HUES48 (cell line): ENCODE data around the gene PSMB10.

ENCODE experiments used
- H3K27ac ChIP-seq: one replicate; pipeline ENCODE4 v1.7.0; 2013; ENCODE audit warnings: low read depth, low read length, inconsistent platforms
- H3K27me3 ChIP-seq: 2 replicates; pipeline ENCODE4 v1.6.1; 2013; ENCODE audit warnings: mild to moderate bottlenecking, low read length; ENCODE audit not compliant: control insufficient read depth, insufficient read depth
- H3K36me3 ChIP-seq: 2 replicates; pipeline ENCODE4 v1.6.1; 2013; ENCODE audit warnings: low read length; ENCODE audit not compliant: control insufficient read depth, insufficient read depth
- H3K4me1 ChIP-seq: 2 replicates; pipeline ENCODE4 v1.6.1; 2013; ENCODE audit warnings: mild to moderate bottlenecking, low read length; ENCODE audit not compliant: control insufficient read depth, insufficient read depth
- H3K4me3 ChIP-seq: 2 replicates; pipeline ENCODE4 v1.5.1; 2013; ENCODE audit warnings: mild to moderate bottlenecking, low read depth, low read length
- H3K9ac ChIP-seq: 2 replicates; pipeline ENCODE4 v1.6.1; 2013; ENCODE audit warnings: mild to moderate bottlenecking, low read depth, low read length, moderate library complexity
- H3K9me3 ChIP-seq: 2 replicates; pipeline ENCODE4 v1.6.1; 2013; ENCODE audit warnings: low read length; ENCODE audit not compliant: control insufficient read depth, insufficient read depth

Gene PSMB10

DNA sequence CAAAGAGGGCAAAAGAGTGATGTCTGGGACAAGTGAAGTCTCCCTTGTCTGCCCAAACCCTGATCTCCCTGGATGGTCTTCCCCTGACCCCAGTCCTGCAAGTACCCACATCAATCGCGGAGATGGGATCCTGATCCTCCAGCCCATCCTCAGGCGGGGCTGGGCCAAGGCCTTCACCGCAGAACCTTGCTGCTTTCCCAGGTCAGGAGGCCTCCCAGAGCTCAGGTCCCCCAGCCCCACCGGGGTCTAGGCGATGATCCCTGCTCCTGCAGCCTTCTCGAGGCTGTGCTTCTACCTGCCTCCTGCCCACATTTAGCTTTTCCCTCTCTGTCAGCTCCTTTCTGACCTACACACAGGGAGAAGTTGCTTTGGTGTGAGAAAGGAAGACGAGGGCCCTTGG is 25.5 kb upstream of the PSMB10 start:
- H3K9ac ChIP-seq = no peak overlapping the region
- H3K4me1 ChIP-seq = peaks cover 8% of the 10 kb centered on the region
- H3K36me3 ChIP-seq = peaks cover 62% of the 10 kb centered on the region
- no peak overlapping the region for H3K27ac ChIP-seq
- H3K27me3 ChIP-seq = no peaks in the 10 kb centered on the region
- no peaks in the 10 kb centered on the region for H3K9me3 ChIP-seq
- H3K4me3 ChIP-seq = no peak overlapping the region

DNA sequence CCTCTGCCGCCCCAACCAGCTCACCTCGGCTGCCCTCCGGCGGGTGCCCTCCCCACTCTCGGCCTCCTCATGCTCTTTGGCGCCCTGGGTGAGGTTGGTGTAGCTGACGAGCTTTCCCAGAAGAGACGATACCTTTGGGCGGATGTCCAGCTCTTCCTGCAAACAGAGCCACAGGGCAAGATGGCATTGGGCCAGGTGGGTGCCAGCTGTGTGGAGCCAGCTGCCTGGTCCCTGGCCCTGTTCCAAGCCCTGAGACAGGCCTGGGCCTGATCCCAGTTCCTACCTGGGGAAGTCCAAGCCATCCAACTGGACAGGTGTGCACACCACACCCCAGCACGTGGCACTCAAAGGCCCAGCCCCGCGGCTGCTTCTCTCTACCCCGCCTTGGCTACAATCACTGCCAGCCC is 24.9 kb upstream of the PSMB10 start:
- Histone ChIP-seq H3K9me3 (no peaks in the 10 kb centered on the region), H3K27ac (no peak overlapping the region), H3K36me3 (peaks cover 64% of the 10 kb centered on the region), H3K4me1 (peaks cover 2% of the 10 kb centered on the region), H3K4me3 (no peak overlapping the region), H3K27me3 (no peaks in the 10 kb centered on the region), H3K9ac (no peak overlapping the region)

DNA sequence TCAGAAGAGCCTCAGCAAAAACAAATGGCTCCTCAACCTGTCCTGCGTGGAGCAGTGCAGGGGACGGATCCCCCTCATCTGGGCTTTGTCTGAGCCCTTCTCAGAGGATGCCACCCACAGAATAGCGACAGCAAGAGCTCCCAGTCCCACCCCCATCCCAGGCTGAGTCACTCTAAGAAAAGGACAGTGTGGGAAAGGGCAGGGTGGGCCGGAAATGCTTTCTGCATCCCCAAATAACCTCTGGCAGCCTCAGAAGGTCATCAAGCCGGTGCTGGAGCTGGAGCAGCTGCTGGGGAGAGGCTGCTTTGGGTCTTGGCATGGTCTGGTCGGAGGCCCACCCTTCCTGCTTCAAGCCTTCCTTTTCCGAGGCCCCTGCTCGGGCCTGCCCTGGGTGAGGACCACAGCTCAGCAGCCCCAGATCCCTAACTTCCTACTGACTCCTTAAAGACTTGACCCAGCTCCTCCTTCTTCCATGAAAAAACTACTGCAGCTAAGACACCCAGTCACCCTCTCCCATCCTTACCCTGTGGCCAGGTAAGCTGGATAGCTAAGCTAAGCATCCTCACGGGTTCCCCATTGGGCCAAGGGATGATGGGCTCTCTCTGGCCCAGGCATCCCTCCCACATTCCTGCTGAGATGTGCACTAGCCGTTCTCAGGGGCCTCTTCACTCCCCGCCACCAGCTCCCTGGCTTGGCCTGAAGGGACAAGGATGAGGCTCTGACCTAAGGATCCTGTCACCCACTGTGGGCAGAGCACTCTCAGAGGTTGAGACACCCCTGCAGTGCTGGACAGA is 23.1 kb upstream of the PSMB10 start:
- no peaks in the 10 kb centered on the region for H3K9me3 ChIP-seq
- H3K4me1 ChIP-seq = no peaks in the 10 kb centered on the region; the same call in 1 of the 2 replicates
- H3K36me3 ChIP-seq = peaks cover 69% of the 10 kb centered on the region
- H3K9ac ChIP-seq = no peak overlapping the region
- no peak overlapping the region for H3K27ac ChIP-seq
- no peaks in the 10 kb centered on the region for H3K27me3 ChIP-seq
- H3K4me3 ChIP-seq = no peak overlapping the region

DNA sequence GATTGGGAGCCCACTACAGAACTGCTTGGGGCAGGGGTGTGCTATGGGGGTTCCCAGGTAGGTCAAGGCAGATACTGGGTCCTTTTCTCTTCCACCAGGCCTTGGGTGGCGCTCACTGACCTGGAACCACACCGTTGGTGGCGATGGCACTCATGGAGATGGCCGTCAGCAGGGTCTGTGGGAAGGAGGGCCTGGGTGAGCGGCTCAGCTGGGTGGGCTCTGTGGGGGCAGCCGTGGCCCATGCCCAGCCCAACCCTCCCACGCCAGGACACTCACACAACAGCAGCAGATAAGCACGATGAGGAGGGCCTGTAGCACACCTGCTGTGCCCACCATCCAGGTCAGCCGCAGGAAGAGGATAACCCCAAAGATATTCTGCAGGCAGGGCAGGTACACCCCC is 21.0 kb upstream of the PSMB10 start:
- Histone ChIP-seq H3K4me3 (no peak overlapping the region), H3K9ac (no peak overlapping the region), H3K27me3 (no peaks in the 10 kb centered on the region), H3K36me3 (peaks cover 75% of the 10 kb centered on the region), H3K9me3 (no peaks in the 10 kb centered on the region), H3K4me1 (no peaks in the 10 kb centered on the region), H3K27ac (no peak overlapping the region)

DNA sequence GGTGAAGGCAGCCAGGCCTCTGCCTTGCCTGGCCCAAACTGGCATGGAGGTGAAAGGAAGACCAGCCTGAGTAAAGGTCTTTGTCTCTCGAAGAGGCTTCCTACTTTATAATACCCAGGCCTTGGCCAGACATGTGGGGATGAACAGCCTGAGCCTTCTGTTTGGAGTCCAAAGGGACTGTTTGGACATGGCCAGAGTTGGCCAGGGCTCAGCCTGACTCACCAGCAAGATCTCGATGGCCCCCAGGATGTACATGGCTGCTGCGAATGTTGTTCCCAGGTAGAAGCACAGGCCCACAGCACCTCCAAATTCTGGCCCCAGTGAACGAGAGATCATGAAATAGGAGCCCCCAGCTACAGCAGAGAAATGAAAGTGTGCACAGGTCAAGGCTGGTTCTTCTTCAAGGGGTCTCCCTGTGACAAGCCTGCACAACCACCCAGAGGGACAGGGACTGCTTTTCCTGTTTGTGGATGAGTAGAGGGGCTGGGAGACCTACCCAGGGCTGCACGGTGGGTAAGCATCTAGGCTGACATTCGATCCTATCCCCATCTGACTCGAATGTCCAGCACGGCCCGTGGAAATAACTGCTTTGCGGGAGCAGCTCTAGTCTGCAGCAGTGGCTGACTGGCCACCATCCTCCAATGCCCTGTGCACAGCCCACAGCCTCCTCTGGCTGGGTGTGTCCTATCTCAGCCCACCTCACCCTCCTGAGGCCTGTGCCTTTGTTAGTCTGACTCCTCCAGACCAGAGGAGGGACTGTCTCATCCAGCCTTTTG is 18.0 kb upstream of the PSMB10 start:
- Histone ChIP-seq H3K4me3 (no peak overlapping the region), H3K36me3 (peaks cover 73% of the 10 kb centered on the region), H3K27ac (no peak overlapping the region), H3K4me1 (no peaks in the 10 kb centered on the region), H3K27me3 (no peaks in the 10 kb centered on the region), H3K9me3 (no peaks in the 10 kb centered on the region), H3K9ac (no peak overlapping the region)

DNA sequence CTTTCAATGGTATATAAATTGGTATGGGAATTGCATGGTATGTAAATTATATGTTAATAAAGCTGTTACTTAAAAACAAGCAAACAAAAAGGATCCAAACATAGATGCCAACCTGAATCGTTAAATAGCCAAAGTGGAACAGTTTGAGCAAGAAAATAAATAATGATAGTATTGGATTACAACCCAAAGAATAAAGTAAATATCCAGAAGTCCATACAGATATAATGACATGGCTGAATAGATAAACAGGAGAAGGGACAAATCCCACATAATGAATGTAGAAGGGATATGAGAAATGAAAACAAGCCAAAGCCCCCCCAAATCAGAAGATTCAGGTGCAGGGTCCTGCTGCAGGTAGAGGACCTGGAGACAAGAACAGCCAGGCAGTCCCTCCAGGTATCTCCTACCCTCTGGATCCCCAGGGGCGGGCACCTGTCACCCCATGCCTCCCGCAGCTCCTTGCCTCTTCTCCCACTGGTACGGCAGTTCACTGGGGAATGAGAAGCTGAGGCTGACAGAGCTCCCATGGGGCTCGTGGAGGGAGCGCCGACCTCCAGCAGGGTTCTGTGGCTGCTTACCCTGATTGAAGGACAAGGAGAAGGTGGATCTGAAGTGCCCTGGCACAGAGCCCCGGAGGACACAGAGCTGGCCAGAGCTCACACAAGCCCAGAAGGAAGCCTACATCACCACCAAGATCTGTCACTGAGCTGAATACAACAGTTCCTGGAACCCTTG is 17.2 kb upstream of the PSMB10 start:
- no peak overlapping the region for H3K27ac ChIP-seq
- no peak overlapping the region for H3K4me3 ChIP-seq
- H3K9ac ChIP-seq = no peak overlapping the region
- no peaks in the 10 kb centered on the region for H3K9me3 ChIP-seq
- peaks cover 72% of the 10 kb centered on the region for H3K36me3 ChIP-seq
- no peaks in the 10 kb centered on the region for H3K27me3 ChIP-seq
- no peaks in the 10 kb centered on the region for H3K4me1 ChIP-seq

DNA sequence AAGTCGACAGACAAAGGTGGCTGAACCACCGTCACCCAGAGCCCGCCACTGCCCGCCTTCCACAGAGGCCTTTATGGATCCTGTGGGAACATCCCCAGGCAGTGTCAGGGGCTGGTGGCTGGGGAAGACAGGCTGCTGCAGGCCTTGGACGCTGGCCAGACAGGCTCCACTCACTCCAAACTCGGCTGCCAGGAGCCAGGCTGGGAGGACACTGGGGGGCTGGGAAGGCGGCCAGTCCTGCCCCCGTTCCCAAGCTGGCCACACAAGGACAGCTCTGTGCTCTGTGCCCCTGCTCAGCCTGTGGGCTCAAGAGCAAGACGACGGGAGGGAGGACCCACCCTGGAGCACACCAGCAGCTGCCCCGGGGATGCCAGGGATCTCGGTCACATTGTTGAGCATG is 14.8 kb upstream of the PSMB10 start:
- H3K36me3 ChIP-seq = peaks cover 77% of the 10 kb centered on the region
- no peaks in the 10 kb centered on the region for H3K27me3 ChIP-seq

DNA sequence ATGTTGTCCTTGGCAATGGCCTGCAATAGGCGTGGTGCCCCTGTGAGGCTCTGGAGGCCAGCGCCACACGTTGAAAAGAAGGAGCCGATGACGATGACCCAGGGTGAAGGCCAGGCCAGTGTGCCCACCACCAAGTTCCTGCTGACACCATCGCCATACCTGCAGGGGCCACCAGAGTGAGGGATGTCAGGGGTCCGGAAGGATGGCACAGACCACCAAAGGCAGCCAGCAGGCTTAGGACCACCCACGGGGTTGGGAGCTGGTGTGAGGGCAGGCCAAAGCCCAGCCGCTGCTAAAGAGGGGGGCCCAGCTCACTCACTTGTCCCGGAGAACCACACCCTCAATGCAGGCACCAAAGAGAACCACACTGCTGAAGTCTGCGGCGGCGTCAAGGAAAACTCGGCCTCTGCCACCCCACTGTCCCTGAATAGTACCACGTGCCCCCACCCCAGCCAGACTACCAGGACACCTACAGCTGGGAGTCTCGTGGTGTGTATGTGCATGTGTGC is 13.7 kb upstream of the PSMB10 start:
- no peaks in the 10 kb centered on the region for H3K9me3 ChIP-seq
- H3K27me3 ChIP-seq = no peaks in the 10 kb centered on the region
- H3K4me3 ChIP-seq = no peak overlapping the region
- H3K36me3 ChIP-seq = peaks cover 88% of the 10 kb centered on the region
- H3K27ac ChIP-seq = no peak overlapping the region
- no peak overlapping the region for H3K9ac ChIP-seq
- no peaks in the 10 kb centered on the region for H3K4me1 ChIP-seq

More for the DNA sequence above, 14.8 kb upstream of the PSMB10 start:
- Histone ChIP-seq H3K9me3 (no peaks in the 10 kb centered on the region), H3K9ac (no peak overlapping the region), H3K4me1 (no peaks in the 10 kb centered on the region), H3K4me3 (no peak overlapping the region), H3K27ac (no peak overlapping the region)

DNA sequence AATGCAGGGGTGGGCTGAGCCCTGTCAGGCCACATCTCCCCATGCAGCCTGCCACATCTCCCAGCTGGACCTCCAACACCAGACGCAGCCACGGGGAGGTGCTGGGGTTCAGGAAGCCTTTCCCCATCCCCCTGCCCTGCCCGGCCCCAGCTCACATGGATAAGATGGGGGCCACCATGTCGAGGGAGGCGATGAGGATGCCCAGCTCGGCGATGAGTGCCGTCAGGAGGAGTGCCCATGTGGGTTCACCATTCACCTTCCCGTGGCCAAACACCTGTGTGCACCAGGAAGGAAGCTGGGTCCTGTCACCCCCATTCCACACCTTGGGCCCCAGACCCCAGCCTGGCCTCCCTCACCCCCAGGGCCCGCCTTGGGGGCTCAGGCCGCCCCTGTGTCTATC is 13.0 kb upstream of the PSMB10 start:
- no peaks in the 10 kb centered on the region for H3K4me1 ChIP-seq
- H3K4me3 ChIP-seq = no peak overlapping the region
- H3K9me3 ChIP-seq = no peaks in the 10 kb centered on the region
- H3K27ac ChIP-seq = no peak overlapping the region
- H3K9ac ChIP-seq = no peak overlapping the region
- peaks cover 89% of the 10 kb centered on the region for H3K36me3 ChIP-seq
- H3K27me3 ChIP-seq = no peaks in the 10 kb centered on the region

DNA sequence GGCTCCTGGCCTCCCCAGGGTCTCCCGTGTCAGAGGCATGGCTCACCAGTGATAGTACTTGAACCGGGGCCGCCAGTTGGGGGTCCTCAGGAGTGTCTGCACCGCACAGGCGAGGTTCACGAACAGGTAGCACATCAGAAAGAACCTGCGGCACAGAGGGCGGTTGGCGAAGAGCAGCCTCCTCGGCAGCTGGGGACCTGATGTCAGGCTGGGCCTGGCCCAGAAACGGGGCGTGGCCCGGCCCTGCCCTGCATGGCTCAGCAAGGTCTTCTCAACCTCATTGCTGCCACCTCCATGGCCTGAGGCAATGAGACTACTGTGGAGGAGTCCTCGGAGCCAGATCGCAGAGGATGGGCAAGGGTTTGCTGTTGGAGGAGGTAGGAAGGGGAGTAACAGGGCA is 11.4 kb upstream of the PSMB10 start:
- peaks cover 77% of the 10 kb centered on the region for H3K36me3 ChIP-seq
- no peak overlapping the region for H3K27ac ChIP-seq
- no peak overlapping the region for H3K9ac ChIP-seq
- H3K27me3 ChIP-seq = no peaks in the 10 kb centered on the region
- no peaks in the 10 kb centered on the region for H3K9me3 ChIP-seq
- no peaks in the 10 kb centered on the region for H3K4me1 ChIP-seq
- no peak overlapping the region for H3K4me3 ChIP-seq
